Tibial nerve (tissue), 4 donors: ENCODE data around the gene ZNF185. TPM values are rescaled to one million over a fixed set of nuclear protein-coding genes. Genes with fewer than 3 reads are reported as not detected.
A peak's percentile ranks its signal among the peaks of the same experiment; 100 is the strongest.

Experiments
- DNase-seq, 2 donors: peaks; one replicate each; pipeline ENCODE4 v3.0.0-alpha.2; 2019; ENCODE audit warnings: low spot score in 2 of 2
- H3K27ac ChIP-seq, 4 donors: fragments of 200-600 bp; sonication (generic) in 3 of 4; one replicate each; pipeline ENCODE4 v1.5.1; 2017 to 2019; ENCODE audit warnings: mild to moderate bottlenecking in 1 of 4
- H3K27me3 ChIP-seq, 2 donors: fragments of 200-600 bp; sonication (generic) in 1 of 2; one replicate each; pipeline versions ENCODE4 v1.5.1 to v1.6.0; 2017 to 2019
- H3K36me3 ChIP-seq, 3 donors: fragments of 200-600 bp; sonication (generic); one replicate each; pipeline ENCODE4 v1.5.1; 2018 to 2019
- H3K4me1 ChIP-seq, 4 donors: fragments of 200-600 bp; sonication (generic) in 3 of 4; one replicate each; pipeline ENCODE4 v1.5.1; 2017 to 2019
- H3K4me3 ChIP-seq, 4 donors: fragments of 200-600 bp; sonication (generic) in 3 of 4; one replicate each; pipeline ENCODE4 v1.5.1; 2017 to 2019; ENCODE audit warnings: mild to moderate bottlenecking in 1 of 4, moderate library complexity in 1 of 4
- H3K9me3 ChIP-seq, 4 donors: fragments of 200-600 bp; sonication (generic) in 3 of 4; one replicate each; pipeline ENCODE4 v1.5.1; 2017 to 2019
- CTCF ChIP-seq, 5 experiments: fragments of 200-600 bp in 3 of 5; fragments of 450-650 bp in 2 of 5; sonication (generic) in 3 of 5; IDR thresholded peaks; one replicate each; pipeline ENCODE4 v1.5.1; 2016 to 2019; ENCODE audit warnings: antibody characterized with exemption in 5 of 5, mild to moderate bottlenecking in 3 of 5, moderate library complexity in 2 of 5
- EP300 ChIP-seq, 2 donors: sonication (generic); formaldehyde crosslinking; IDR thresholded peaks; one replicate each; pipeline ENCODE4 v1.6.1; 2017; ENCODE audit warnings: antibody characterized with exemption in 2 of 2, mild to moderate bottlenecking in 1 of 2
- POLR2A ChIP-seq, 2 donors: fragments of 450-650 bp; IDR thresholded peaks; one replicate each; pipeline ENCODE4 v1.6.1; 2017; ENCODE audit warnings: antibody characterized with exemption in 2 of 2, mild to moderate bottlenecking in 2 of 2, moderate library complexity in 2 of 2
- WGBS, 2 donors: methylation state at CpG; one replicate each; pipeline ENCODE4 v1.1.5; 2018; 5-methylcytosine and 5-hydroxymethylcytosine counted together
- total RNA-seq, 4 donors: library from RNA; depleted of rRNA; stranded (reverse); fragments of >200 nt; gene quantifications; one replicate each; pipeline ENCODE4 v1.1.0, GENCODE V29; 2016

Gene ZNF185
- total RNA-seq, 4 donors from 2014 or later = 17.1 to 55.1 (median 28.6) TPM

GRCh38 chrX:152942077-152942442 lies 44.2 kb downstream of the ZNF185 start:
- peak in 1 of 2 donors; percentile 9 for DNase-seq

GRCh38 chrX:152943826-152944225 lies 46.0 kb downstream of the ZNF185 start:
- no peak for DNase-seq
- no peaks in the 10 kb centered on the region for H3K27me3 ChIP-seq
- no peak overlapping the region for H3K4me3 ChIP-seq
- H3K4me1 ChIP-seq = peaks cover 0 to 12% (median 2%) of the 10 kb centered on the region in 4 donors
- H3K9me3 ChIP-seq = no peaks in the 10 kb centered on the region
- peaks cover 0 to 31% (median 0%) of the 10 kb centered on the region in 3 donors for H3K36me3 ChIP-seq
- no peak overlapping the region for H3K27ac ChIP-seq
- 100% methylated on average over 1 of the region's 1 CpG; no CpG with 5 or more reads in 1 of the 2 donors for WGBS, 2 donors
- TF ChIP-seq POLR2A (IDR thresholded peaks at IDR 0.05) (no peak), CTCF (IDR thresholded peaks at IDR 0.05) (no peak), EP300 (IDR thresholded peaks at IDR 0.05) (no peak)

More at GRCh38 chrX:152942077-152942442, 44.2 kb downstream of the ZNF185 start:
- H3K36me3 ChIP-seq = peaks cover 0 to 14% (median 0%) of the 10 kb centered on the region in 3 donors
- 41 to 56% methylated on average over 8 to 11 of the region's 11 CpGs for WGBS, 2 donors
- no peaks in the 10 kb centered on the region for H3K27me3 ChIP-seq
- H3K9me3 ChIP-seq = no peaks in the 10 kb centered on the region
- peak overlapping the region; percentile 69 to 91 (median 82) for H3K27ac ChIP-seq
- peaks cover 0 to 12% (median 2%) of the 10 kb centered on the region in 4 donors for H3K4me1 ChIP-seq
- TF ChIP-seq EP300 (IDR thresholded peaks at IDR 0.05) (no peak), CTCF (IDR thresholded peaks at IDR 0.05) (no peak), POLR2A (IDR thresholded peaks at IDR 0.05) (no peak)
- H3K4me3 ChIP-seq = peak overlapping the region; percentile 38 to 69 (median 48)

- no peaks in the 10 kb centered on the region for H3K27me3 ChIP-seq
- H3K9me3 ChIP-seq = no peaks in the 10 kb centered on the region
- peaks cover 0 to 36% (median 0%) of the 10 kb centered on the region in 3 donors for H3K36me3 ChIP-seq
- peaks cover 0 to 12% (median 2%) of the 10 kb centered on the region in 4 donors for H3K4me1 ChIP-seq
- no peak for DNase-seq
- WGBS, 2 donors = 87 to 88% methylated on average over 11 of the region's 11 CpGs
- TF ChIP-seq CTCF (IDR thresholded peaks at IDR 0.05) = no peak
- no peak overlapping the region for H3K4me3 ChIP-seq
- H3K27ac ChIP-seq = no peak overlapping the region
Observed at GRCh38 chrX:152945021-152945979, 47.4 kb downstream of the ZNF185 start.

GRCh38 chrX:152946681-152947080 lies 48.8 kb downstream of the ZNF185 start:
- H3K27ac ChIP-seq = no peak overlapping the region
- no peak for DNase-seq
- TF ChIP-seq EP300 (IDR thresholded peaks at IDR 0.05) (no peak), CTCF (IDR thresholded peaks at IDR 0.05) (no peak), POLR2A (IDR thresholded peaks at IDR 0.05) (no peak)
- 86 to 95% methylated on average over 6 of the region's 6 CpGs for WGBS, 2 donors
- H3K9me3 ChIP-seq = no peaks in the 10 kb centered on the region
- no peaks in the 10 kb centered on the region for H3K27me3 ChIP-seq
- peaks cover 0 to 6% (median 2%) of the 10 kb centered on the region in 4 donors for H3K4me1 ChIP-seq
- H3K4me3 ChIP-seq = no peak overlapping the region
- H3K36me3 ChIP-seq = peaks cover 0 to 36% (median 0%) of the 10 kb centered on the region in 3 donors

Other genes starting within 250 kb of the ZNF185 start
- not detected for gene MAGEA3, start 199.3 kb upstream of the ZNF185 start, total RNA-seq
- not detected for gene CSAG2, start 188.8 kb upstream of the ZNF185 start, total RNA-seq
- not detected for gene MAGEA2B, start 183.4 kb upstream of the ZNF185 start, total RNA-seq
- gene CSAG1, start 164.3 kb upstream of the ZNF185 start, total RNA-seq = not detected
- not detected for gene MAGEA12, start 164.3 kb upstream of the ZNF185 start, total RNA-seq
- gene MAGEA2, start 144.2 kb upstream of the ZNF185 start, total RNA-seq = not detected
- not detected for gene CSAG3, start 138.8 kb upstream of the ZNF185 start, total RNA-seq
- not detected for gene MAGEA6, start 128.4 kb upstream of the ZNF185 start, total RNA-seq
- 10 to 100 TPM; 21.6 to 43.7 (median 28.3) TPM for gene CETN2, start 67.3 kb upstream of the ZNF185 start, total RNA-seq
- 10 to 100 TPM in 3 of 4 donors, 1 to 10 TPM in 1; 8.0 to 16.8 (median 12.5) TPM for gene NSDHL, start 67.0 kb upstream of the ZNF185 start, total RNA-seq
- not detected for gene PNMA5, start 96.0 kb downstream of the ZNF185 start, total RNA-seq
- under 1 TPM in 3 of 4 donors, not detected in 1; 0.20 to 0.30 (median 0.21) TPM for gene PNMA3, start 158.4 kb downstream of the ZNF185 start, total RNA-seq
- gene PNMA6A, start 174.4 kb downstream of the ZNF185 start, total RNA-seq = 1 to 10 TPM; 1.8 to 3.6 (median 2.2) TPM